GM12892 (cell line): ENCODE results near the gene SPATS2.

Source experiments
- POLR2A ChIP-seq: IDR thresholded peaks from 2 replicates; pipeline ENCODE4 v1.6.1; 2011; ENCODE audit warnings: low read depth, low read length, control low read depth
- POLR2AphosphoS5 ChIP-seq: IDR thresholded peaks from 2 replicates; pipeline ENCODE4 v1.6.1; 2011; ENCODE audit warnings: low read depth, low read length, control low read depth
- TAF1 ChIP-seq: IDR thresholded peaks from 2 replicates; pipeline ENCODE4 v1.6.1; 2011; ENCODE audit warnings: low read depth, mild to moderate bottlenecking, control low read depth, low read length, borderline replicate concordance

- TF ChIP-seq POLR2A: no peak
- no peak for TF ChIP-seq POLR2AphosphoS5
- no peak for TF ChIP-seq TAF1
Measured at GRCh38 chr12:49525942-49526341, 158.7 kb downstream of the SPATS2 start.
